IMR-90 (cell line): ENCODE results near the gene CHSY3. TPM values are rescaled to one million over a fixed set of nuclear protein-coding genes. Genes with fewer than 3 reads are reported as not detected.

ENCODE experiments used
- ATAC-seq: fragments of 200-7000 bp; cut with Tn5 transposase; 2 replicates; pipeline ENCODE4 v1.9.1; 2020; ENCODE audit warnings: low read depth, mild to moderate bottlenecking, moderate library complexity
- BruUV-seq: library from RNA; stranded (reverse); fragments of 400-500 nt; replicated peaks from 2 replicates; lab custom pipeline; 2021; lab: Mats Ljungman, UMichigan
- CTCF ChIA-PET: fragments of 300-600 bp; formaldehyde crosslinking; extraction: SDS; loops from one replicate; lab custom pipeline; 2021; ENCODE audit warnings: antibody characterized with exemption; lab: Yijun Ruan, JAX
- POLR2A ChIA-PET: fragments of 300-600 bp; sonication (Branson Sonifier 250); formaldehyde crosslinking; loops from one replicate; lab custom pipeline; 2022; ENCODE audit warnings: antibody characterized with exemption; ENCODE audit not compliant: unreplicated experiment; lab: Charles Lee
- DNase-seq: peaks from one replicate; pipeline ENCODE4 v3.0.0; 2013
- H2AFZ ChIP-seq: replicated peaks from 2 replicates; pipeline ENCODE3; 2013; ENCODE audit warnings: low read length, mild to moderate bottlenecking; ENCODE audit not compliant: poor library complexity
- H2AK5ac ChIP-seq: 2 replicates; pipeline ENCODE4 v1.6.1; 2013; ENCODE audit warnings: low read depth, low read length, inconsistent platforms
- H2AK9ac ChIP-seq: replicated peaks from 2 replicates; pipeline ENCODE3; 2013; ENCODE audit warnings: mild to moderate bottlenecking, low read depth, low read length, moderate library complexity; ENCODE audit not compliant: poor library complexity
- H2BK120ac ChIP-seq: 2 replicates; pipeline ENCODE4 v1.6.1; 2013; ENCODE audit warnings: low read depth, low read length, inconsistent platforms
- H2BK15ac ChIP-seq: 3 replicates; pipeline ENCODE4 v1.6.1; 2013; ENCODE audit warnings: low read depth, low read length, inconsistent platforms
- H2BK20ac ChIP-seq: 2 replicates; pipeline ENCODE4 v1.6.1; 2013; ENCODE audit warnings: low read depth, mild to moderate bottlenecking, inconsistent platforms, low read length, moderate library complexity
- H2BK5ac ChIP-seq: 2 replicates; pipeline ENCODE4 v1.6.1; 2013; ENCODE audit warnings: mild to moderate bottlenecking, low read depth, low read length, inconsistent platforms; ENCODE audit not compliant: poor library complexity, severe bottlenecking
- H3K14ac ChIP-seq: replicated peaks from 2 replicates; pipeline ENCODE4 v1.6.1; 2013; ENCODE audit warnings: low read depth, low read length, inconsistent platforms
- H3K18ac ChIP-seq: 2 replicates; pipeline ENCODE4 v1.6.1; 2013; ENCODE audit warnings: low read depth, low read length, control low read depth
- H3K23ac ChIP-seq: 2 replicates; pipeline ENCODE4 v1.6.1; 2013; ENCODE audit warnings: low read depth, low read length, inconsistent platforms
- H3K27ac ChIP-seq: 2 replicates; pipeline ENCODE4 v1.5.1; 2013; ENCODE audit warnings: mild to moderate bottlenecking, control low read depth, low read length; ENCODE audit not compliant: insufficient read depth
- H3K27me3 ChIP-seq: 2 replicates; pipeline ENCODE4 v1.6.1; 2013; ENCODE audit warnings: low read length; ENCODE audit not compliant: control insufficient read depth, insufficient read depth
- H3K36me3 ChIP-seq: 2 replicates; pipeline ENCODE4 v1.6.1; 2013; ENCODE audit warnings: low read length, mixed read lengths; ENCODE audit not compliant: control insufficient read depth, insufficient read depth
- H3K4ac ChIP-seq: 2 replicates; pipeline ENCODE4 v1.6.1; 2013; ENCODE audit warnings: low read depth, low read length, inconsistent platforms
- H3K4me1 ChIP-seq: 2 replicates; pipeline ENCODE4 v1.6.1; 2013; ENCODE audit warnings: low read length, mixed read lengths; ENCODE audit not compliant: control insufficient read depth, insufficient read depth
- H3K4me2 ChIP-seq: 2 replicates; pipeline ENCODE4 v1.6.1; 2013; ENCODE audit warnings: low read depth, mild to moderate bottlenecking, control low read depth, low read length, moderate library complexity
- H3K4me3 ChIP-seq: 2 replicates; pipeline ENCODE4 v1.5.1; 2013; ENCODE audit warnings: low read depth, mild to moderate bottlenecking, control low read depth, low read length, moderate library complexity; ENCODE audit not compliant: insufficient read depth
- H3K56ac ChIP-seq: 2 replicates; pipeline ENCODE4 v1.6.1; 2013; ENCODE audit warnings: low read length, inconsistent platforms; ENCODE audit not compliant: insufficient read depth; ENCODE audit errors: extremely low read depth
- H3K79me1 ChIP-seq, 2 experiments: 2 replicates each; pipeline ENCODE4 v1.6.1; 2013; ENCODE audit warnings: low read length in 2 of 2, inconsistent platforms in 1 of 2, low read depth in 1 of 2
- H3K9ac ChIP-seq: 2 replicates; pipeline ENCODE4 v1.6.1; 2013; ENCODE audit warnings: low read depth, low read length, control low read depth
- H3K9me1 ChIP-seq: 2 replicates; pipeline ENCODE4 v1.6.1; 2013; ENCODE audit warnings: low read length, inconsistent platforms; ENCODE audit not compliant: insufficient read depth
- H3K9me3 ChIP-seq: 2 replicates; pipeline ENCODE4 v1.6.1; 2013; ENCODE audit warnings: low read length; ENCODE audit not compliant: control insufficient read depth, insufficient read depth
- H4K20me1 ChIP-seq: 2 replicates; pipeline ENCODE4 v1.6.1; 2013; ENCODE audit warnings: low read length, inconsistent platforms; ENCODE audit not compliant: insufficient read depth
- H4K5ac ChIP-seq: 2 replicates; pipeline ENCODE4 v1.6.1; 2013; ENCODE audit warnings: mild to moderate bottlenecking, low read depth, low read length, control low read depth
- H4K8ac ChIP-seq, 2 experiments: 2 replicates each; pipeline ENCODE4 v1.6.1; 2013; ENCODE audit warnings: low read depth in 2 of 2, low read length in 2 of 2, control low read depth in 1 of 2, inconsistent platforms in 1 of 2
- H4K91ac ChIP-seq: 2 replicates; pipeline ENCODE4 v1.6.1; 2013; ENCODE audit warnings: low read depth, low read length, inconsistent platforms; ENCODE audit not compliant: insufficient read depth
- BHLHE40 ChIP-seq: fragments of 150-350 bp; IDR thresholded peaks from 2 replicates; pipeline ENCODE4 v1.6.1; 2016; ENCODE audit warnings: mild to moderate bottlenecking, low read depth, low read length
- CHD1 ChIP-seq: IDR thresholded peaks from 2 replicates; pipeline ENCODE4 v1.6.1; 2012; ENCODE audit warnings: low read depth, low read length, improper control_type of control experiment
- FOS ChIP-seq: fragments of 150-350 bp; IDR thresholded peaks from 2 replicates; pipeline ENCODE4 v1.6.1; 2016; ENCODE audit warnings: low read depth, low read length
- MAFK ChIP-seq: IDR thresholded peaks from 2 replicates; pipeline ENCODE4 v1.6.1; 2012; ENCODE audit warnings: low read depth, low read length, improper control_type of control experiment
- NFE2L2 ChIP-seq: fragments of 150-350 bp; IDR thresholded peaks from 2 replicates; pipeline ENCODE4 v1.6.1; 2016; ENCODE audit warnings: low read depth, mild to moderate bottlenecking, low read length
- RFX5 ChIP-seq: IDR thresholded peaks from 2 replicates; pipeline ENCODE4 v1.8.0; 2012; ENCODE audit warnings: low read depth, mild to moderate bottlenecking, low read length, moderate library complexity
- WGBS, 2 experiments: methylation state at CpG; one replicate each; pipeline versions ENCODE4 v1.1.5 to v1.1.7; 2013; ENCODE audit warnings: missing lambda C conversion rate in 2 of 2; ENCODE audit not compliant: insufficient read length in 1 of 2; ENCODE audit errors: extremely low coverage in 2 of 2; 5-methylcytosine and 5-hydroxymethylcytosine counted together
- dilution Hi-C: fragments of 300-500 bp; cut with HindIII; formaldehyde crosslinking; loops from one replicate; pipeline ENCODE4 v1.14.3; 2018; ENCODE audit warnings: low sequenced_read_pairs; ENCODE audit not compliant: unreplicated experiment
- in situ Hi-C: fragments of 300-500 bp; cut with MboI; formaldehyde crosslinking; loops from 3 replicates; pipeline ENCODE4 v1.14.3; 2019; ENCODE audit warnings: low sequenced_read_pairs, inconsistent platforms, mixed read lengths
- intact Hi-C: fragments of 100-400 bp; cut with micrococcal nuclease; formaldehyde crosslinking; loops from 2 replicates; pipeline ENCODE4 v1.10.0; 2022
- polyA plus RNA-seq, 3 experiments: library from polyadenylated mRNA; depleted of rRNA; stranded (reverse); fragments of >200 nt; gene quantifications; 2 replicates each; pipeline ENCODE4 v1.2.3, GENCODE V29; 2012; ENCODE audit warnings: low replicate concordance in 1 of 3
- total RNA-seq: library from RNA; depleted of rRNA; stranded (reverse); fragments of >200 nt; gene quantifications from 2 replicates; pipeline ENCODE4 v1.2.3, GENCODE V29; 2012

The CHSY3 gene
- total and polyA plus RNA-seq, 2 of the 4 experiments (the other 2 are of a cell fraction), result 0.62 to 1.3 TPM

- Histone ChIP-seq H3K36me3 (no peaks in the 10 kb centered on the region), H3K9ac (no peak overlapping the region), H3K27ac (no peak overlapping the region), H2BK120ac (no peak overlapping the region), H2AK9ac (no peak overlapping the region), H3K23ac (no peak overlapping the region), H3K79me1 (no peaks in the 10 kb centered on the region), H3K9me3 (peaks cover 4% of the 10 kb centered on the region; the same call in 1 of the 2 replicates), H4K8ac (no peak overlapping the region), H3K56ac (no peak overlapping the region), H2AFZ (no peak overlapping the region), H3K14ac (no peak overlapping the region), H4K20me1 (no peaks in the 10 kb centered on the region), H2BK15ac (no peak overlapping the region), H3K4me1 (no peaks in the 10 kb centered on the region), H3K27me3 (no peaks in the 10 kb centered on the region), H2BK20ac (no peak overlapping the region), H2AK5ac (no peak overlapping the region), H4K91ac (no peak overlapping the region), H2BK5ac (no peak overlapping the region), H3K4ac (no peak overlapping the region), H3K18ac (no peak overlapping the region), H3K4me3 (no peak overlapping the region), H4K5ac (no peak overlapping the region), H3K4me2 (no peak overlapping the region), H3K9me1 (no peaks in the 10 kb centered on the region)
- dilution Hi-C loops (no loop called here), intact Hi-C loops (no loop called here), in situ Hi-C loops (no loop called here)
- TF ChIP-seq FOS (no peak), MAFK (no peak), RFX5 (no peak), NFE2L2 (no peak), BHLHE40 (no peak), CHD1 (no peak)
- DNase-seq (no peak), ATAC-seq (no peak)
- POLR2A ChIA-PET, result no interaction called here
- CTCF ChIA-PET, result no interaction called here
- no TSS peak for BruUV-seq
- no CpG with 5 or more reads among the region's 8 CpGs for WGBS, 2 experiments
Observed at GRCh38 chr5:130090569-130091270, 186.5 kb downstream of the CHSY3 start.
